OCI-LY1 (cell line): ENCODE data around the gene GON4L.

Source experiments
- EZH2 ChIP-seq: fragments of 200-600 bp; sonication (generic), shearing (Covaris generic); IDR thresholded peaks from 2 replicates; pipeline ENCODE4 v1.8.0; 2017; ENCODE audit warnings: borderline replicate concordance, mixed run types, mild to moderate bottlenecking, antibody characterized with exemption, low read length, moderate library complexity, mixed read lengths
- TF ChIP-seq, protein P1 (sequence below): fragments of 200-600 bp; sonication (generic), shearing (Covaris generic); IDR thresholded peaks from 2 replicates; pipeline ENCODE4 v1.5.1; 2017; ENCODE audit warnings: mild to moderate bottlenecking, antibody characterized with exemption, low read length, moderate library complexity, mixed read lengths

DNA sequence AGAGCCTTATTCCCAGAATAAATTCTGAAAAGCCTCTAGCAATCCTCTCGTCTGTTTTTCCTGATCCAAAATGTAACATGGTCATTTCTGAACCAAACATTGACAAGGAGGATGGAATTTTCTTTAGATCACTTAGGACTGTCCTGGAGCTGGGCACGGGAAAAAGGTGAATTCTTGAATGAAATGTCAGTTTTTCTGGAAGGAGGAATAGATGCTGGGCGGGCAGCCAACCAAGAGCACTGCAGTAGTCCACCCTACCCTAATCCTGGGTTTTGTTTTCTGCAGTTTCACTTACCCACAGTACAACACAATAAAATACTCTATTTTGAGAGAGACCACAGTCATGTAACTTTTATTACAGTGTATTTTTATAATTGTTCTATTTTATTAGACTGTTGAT lies 33.2 kb upstream of the GON4L start:
- no peak for TF ChIP-seq EZH2
- TF ChIP-seq, protein P1, sequence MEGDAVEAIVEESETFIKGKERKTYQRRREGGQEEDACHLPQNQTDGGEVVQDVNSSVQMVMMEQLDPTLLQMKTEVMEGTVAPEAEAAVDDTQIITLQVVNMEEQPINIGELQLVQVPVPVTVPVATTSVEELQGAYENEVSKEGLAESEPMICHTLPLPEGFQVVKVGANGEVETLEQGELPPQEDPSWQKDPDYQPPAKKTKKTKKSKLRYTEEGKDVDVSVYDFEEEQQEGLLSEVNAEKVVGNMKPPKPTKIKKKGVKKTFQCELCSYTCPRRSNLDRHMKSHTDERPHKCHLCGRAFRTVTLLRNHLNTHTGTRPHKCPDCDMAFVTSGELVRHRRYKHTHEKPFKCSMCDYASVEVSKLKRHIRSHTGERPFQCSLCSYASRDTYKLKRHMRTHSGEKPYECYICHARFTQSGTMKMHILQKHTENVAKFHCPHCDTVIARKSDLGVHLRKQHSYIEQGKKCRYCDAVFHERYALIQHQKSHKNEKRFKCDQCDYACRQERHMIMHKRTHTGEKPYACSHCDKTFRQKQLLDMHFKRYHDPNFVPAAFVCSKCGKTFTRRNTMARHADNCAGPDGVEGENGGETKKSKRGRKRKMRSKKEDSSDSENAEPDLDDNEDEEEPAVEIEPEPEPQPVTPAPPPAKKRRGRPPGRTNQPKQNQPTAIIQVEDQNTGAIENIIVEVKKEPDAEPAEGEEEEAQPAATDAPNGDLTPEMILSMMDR: no peak
